Glutamatergic neuron (in vitro differentiated cells): ENCODE measurements around the gene ABCA9. TPM values are rescaled to one million over a fixed set of nuclear protein-coding genes. Genes with fewer than 3 reads are reported as not detected.
"Not testable (repeated sequence)": the region's sequence is repeated elsewhere in the genome, so short reads cannot be mapped to it uniquely, and the experiment has no call there.

Experiments used
- DNase-seq: peaks from one replicate; pipeline ENCODE4 v3.0.0; 2022
- H3K27ac Mint-ChIP-seq: one replicate; pipeline ENCODE4 v1.8.0; 2020; ENCODE audit warnings: mild to moderate bottlenecking, mixed read lengths, inconsistent platforms; ENCODE audit not compliant: unreplicated experiment
- H3K27me3 Mint-ChIP-seq: one replicate; pipeline ENCODE4 v1.8.0; 2020; ENCODE audit warnings: mild to moderate bottlenecking, moderate library complexity, mixed read lengths, inconsistent platforms; ENCODE audit not compliant: unreplicated experiment
- H3K36me3 Mint-ChIP-seq: one replicate; pipeline ENCODE4 v1.8.0; 2020; ENCODE audit warnings: mild to moderate bottlenecking, mixed read lengths, inconsistent platforms; ENCODE audit not compliant: unreplicated experiment
- H3K4me1 Mint-ChIP-seq: one replicate; pipeline ENCODE4 v1.8.0; 2020; ENCODE audit warnings: mild to moderate bottlenecking, low read depth, mixed read lengths, inconsistent platforms; ENCODE audit not compliant: unreplicated experiment
- H3K4me3 Mint-ChIP-seq: one replicate; pipeline ENCODE4 v1.8.0; 2020; ENCODE audit warnings: mild to moderate bottlenecking, mixed read lengths, inconsistent platforms; ENCODE audit not compliant: unreplicated experiment
- H3K9me3 Mint-ChIP-seq: one replicate; pipeline ENCODE4 v1.8.0; 2020; ENCODE audit warnings: mild to moderate bottlenecking, moderate library complexity, mixed read lengths, inconsistent platforms; ENCODE audit not compliant: unreplicated experiment
- CTCF ChIP-seq: fragments of 200-600 bp; sonication (generic); IDR thresholded peaks from one replicate; pipeline ENCODE4 v1.5.0; 2021; ENCODE audit not compliant: partially characterized antibody, unreplicated experiment
- total RNA-seq: library from RNA; stranded (reverse); fragmentation: NEBNext Ultra II Directional; extraction: Animal tissue kit (Norgen Biotek cat#: 25700); gene quantifications from one replicate; pipeline ENCODE4 v1.2.1, GENCODE V29; 2021; ENCODE audit not compliant: unreplicated experiment

Gene ABCA9
- total RNA-seq, 1 donor from 2014 or later, result 0.61 TPM

DNA sequence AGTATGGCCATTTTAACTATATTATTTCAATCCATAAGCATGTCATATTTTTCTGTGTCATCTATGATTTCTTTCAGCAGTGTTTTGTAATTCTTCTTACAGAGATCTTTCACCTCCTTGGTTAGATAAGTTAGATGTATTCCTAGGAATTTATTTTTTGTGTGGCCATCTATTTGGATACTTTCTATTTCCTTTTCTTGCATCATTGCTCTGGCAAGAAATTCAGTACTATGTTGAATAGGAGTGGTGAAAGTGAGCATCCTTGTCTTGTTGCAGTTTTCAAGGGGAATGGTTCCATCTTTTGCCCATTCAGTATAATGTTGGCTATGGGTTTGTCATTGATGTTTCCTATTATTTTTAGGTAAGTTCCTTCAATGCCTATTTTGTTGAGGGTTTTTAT, 15.1 kb upstream of the ABCA9 start:
- Mint-ChIP-seq H3K36me3 (no peaks in the 10 kb centered on the region), H3K4me3 (no peak overlapping the region), H3K27me3 (no peaks in the 10 kb centered on the region), H3K4me1 (no peaks in the 10 kb centered on the region), H3K9me3 (no peaks in the 10 kb centered on the region), H3K27ac (no peak overlapping the region)
- no peak for DNase-seq
- no peak for TF ChIP-seq CTCF

- not testable (repeated sequence) for DNase-seq, H3K4me3 Mint-ChIP-seq, H3K9me3 Mint-ChIP-seq, H3K36me3 Mint-ChIP-seq, H3K27ac Mint-ChIP-seq, H3K4me1 Mint-ChIP-seq, H3K27me3 Mint-ChIP-seq
Measured at GRCh38 chr17:69073392-69073791, 12.7 kb upstream of the ABCA9 start.

DNA sequence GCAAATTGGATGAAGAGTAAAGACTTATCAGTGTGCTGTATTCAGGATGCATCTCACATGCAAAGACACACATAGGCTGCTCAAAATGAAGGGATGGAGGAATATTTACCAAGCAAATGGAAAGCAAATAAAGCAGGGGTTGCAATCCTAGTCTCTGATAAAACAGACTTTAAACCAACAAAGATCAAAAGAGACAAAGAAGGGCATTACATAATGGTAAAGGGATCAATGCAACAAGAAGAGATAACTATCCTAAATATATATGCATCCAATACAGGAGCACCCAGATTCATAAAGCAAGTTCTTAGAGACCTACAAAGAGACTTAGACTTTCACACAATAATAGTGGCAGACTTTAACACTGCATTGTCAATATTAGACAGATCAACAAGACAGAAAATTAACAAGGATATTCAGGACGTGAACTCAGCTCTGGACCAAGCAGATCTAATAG, 12.1 kb upstream of the ABCA9 start:
- not testable (repeated sequence) for H3K27ac Mint-ChIP-seq, H3K4me3 Mint-ChIP-seq, H3K36me3 Mint-ChIP-seq, H3K27me3 Mint-ChIP-seq, DNase-seq, H3K4me1 Mint-ChIP-seq, H3K9me3 Mint-ChIP-seq

GRCh38 chr17:69071233-69071586, 10.5 kb upstream of the ABCA9 start:
- not testable (repeated sequence) for H3K27ac Mint-ChIP-seq, H3K27me3 Mint-ChIP-seq, H3K4me1 Mint-ChIP-seq, H3K4me3 Mint-ChIP-seq, H3K36me3 Mint-ChIP-seq, DNase-seq, H3K9me3 Mint-ChIP-seq

- not testable (repeated sequence) for H3K9me3 Mint-ChIP-seq, DNase-seq, H3K27me3 Mint-ChIP-seq, H3K4me3 Mint-ChIP-seq, H3K27ac Mint-ChIP-seq, H3K36me3 Mint-ChIP-seq, H3K4me1 Mint-ChIP-seq
Measured at GRCh38 chr17:69070378-69071232, 9.9 kb upstream of the ABCA9 start.

GRCh38 chr17:69069226-69069750, 8.6 kb upstream of the ABCA9 start:
- DNase-seq, result no peak
- Mint-ChIP-seq H3K4me3 (no peak overlapping the region), H3K27me3 (no peaks in the 10 kb centered on the region), H3K4me1 (no peaks in the 10 kb centered on the region), H3K27ac (no peak overlapping the region), H3K36me3 (no peaks in the 10 kb centered on the region), H3K9me3 (no peaks in the 10 kb centered on the region)
- no peak for TF ChIP-seq CTCF
